Right forelimb (tissue), 1 donor: ENCODE measurements around the gene ECHDC3.

ENCODE experiments used
- DNase-seq: peaks from one replicate; pipeline ENCODE4 v3.0.0-alpha.2; 2018

ECHDC3 gene

DNA sequence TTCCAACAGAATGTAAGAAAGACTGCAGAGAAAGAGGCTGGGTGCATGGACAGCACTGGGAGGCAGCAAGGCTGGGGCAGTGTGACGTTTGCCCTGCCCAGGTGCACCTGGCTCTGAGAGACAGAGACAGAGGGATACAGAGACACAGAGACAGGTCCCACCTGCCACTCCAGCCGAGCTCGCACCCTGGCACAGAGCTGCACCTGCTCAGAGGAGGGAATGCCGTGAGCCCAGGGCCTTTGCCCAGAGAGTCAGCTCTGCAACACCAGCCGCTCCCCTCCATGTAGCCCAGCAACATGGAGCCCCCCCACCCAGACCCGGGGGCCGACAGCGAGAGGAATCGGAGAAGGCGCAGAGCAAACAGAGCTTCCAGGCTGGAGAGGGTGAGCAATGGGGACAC lies 45.7 kb downstream of the ECHDC3 start:
- DNase-seq = no peak

DNA sequence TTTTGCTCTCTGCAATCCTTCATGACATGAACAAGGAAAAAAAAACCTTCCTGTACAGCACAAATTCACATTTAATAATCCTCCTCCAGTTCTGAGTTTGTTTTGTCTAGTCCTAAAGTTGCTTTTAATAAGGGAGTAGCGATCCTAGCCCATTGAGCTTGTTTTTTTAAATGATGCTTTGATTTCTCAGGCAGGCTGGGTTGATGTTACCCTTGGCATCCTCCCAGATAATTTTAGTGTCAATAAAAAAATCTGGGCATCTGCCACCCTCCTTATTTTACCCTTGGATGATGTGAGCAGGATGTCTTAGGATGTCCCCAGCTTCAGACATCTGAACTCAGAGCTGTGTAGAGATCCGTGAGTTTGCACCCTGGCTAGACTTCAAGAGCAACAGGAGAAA lies 47.1 kb downstream of the ECHDC3 start:
- DNase-seq = no peak

GRCh38 chr10:11789956-11790355 lies 47.8 kb downstream of the ECHDC3 start:
- DNase-seq = no peak

DNA sequence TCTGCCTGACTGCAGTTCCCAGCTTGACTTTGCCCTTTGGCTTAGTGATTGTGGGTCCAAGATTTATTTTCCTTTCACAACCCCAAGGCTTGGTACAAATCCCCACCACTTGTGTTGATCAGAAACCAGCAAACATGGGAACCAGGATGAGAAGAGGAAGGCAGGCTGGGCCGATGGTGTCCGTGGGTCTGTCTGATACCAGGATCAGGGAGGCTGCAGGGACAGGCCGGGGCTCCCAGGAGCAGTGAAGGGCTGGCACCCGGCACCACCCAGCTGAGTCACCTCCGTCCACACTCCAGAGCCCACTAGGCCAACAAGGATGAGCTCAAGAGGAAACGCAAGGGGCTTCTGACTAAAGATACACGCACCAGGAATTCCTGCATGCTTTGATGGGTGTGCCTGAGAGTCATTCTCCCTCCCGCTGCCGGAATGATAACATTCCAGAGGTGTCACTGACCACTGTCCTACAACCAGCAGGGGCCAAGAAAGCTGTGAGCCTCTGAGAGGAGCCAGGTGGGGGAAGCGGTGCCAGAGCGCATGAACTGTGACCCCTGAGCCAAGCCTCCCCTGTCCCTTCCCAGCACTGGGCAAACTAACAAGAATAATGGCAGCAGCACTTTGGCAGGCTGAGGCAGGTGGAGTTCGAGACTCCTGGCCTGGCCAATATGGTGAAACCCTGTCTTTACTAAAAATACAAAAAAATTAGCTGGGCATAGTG lies 51.7 kb downstream of the ECHDC3 start:
- no peak for DNase-seq

DNA sequence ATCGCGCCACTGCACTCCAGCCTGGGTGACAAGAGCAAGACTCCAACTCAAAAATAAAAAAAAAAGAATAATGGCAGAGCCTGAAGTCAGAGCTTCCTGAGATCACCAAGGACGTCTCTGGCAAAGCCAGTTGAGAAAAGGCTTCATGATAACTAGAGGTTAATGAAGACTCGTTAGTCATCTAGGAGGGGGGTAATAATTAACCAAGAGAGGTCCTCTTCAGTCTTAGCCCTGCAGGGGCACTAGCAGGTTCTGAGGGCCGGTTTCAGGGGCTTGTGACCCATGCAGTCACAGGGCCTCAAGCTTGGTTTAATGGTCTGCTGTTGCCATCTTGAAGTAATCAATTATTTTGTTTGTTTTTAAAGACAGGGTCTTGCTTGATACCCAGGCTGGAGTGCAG lies 52.4 kb downstream of the ECHDC3 start:
- no peak for DNase-seq

GRCh38 chr10:11795101-11795920 lies 53.1 kb downstream of the ECHDC3 start:
- DNase-seq = no peak

DNA sequence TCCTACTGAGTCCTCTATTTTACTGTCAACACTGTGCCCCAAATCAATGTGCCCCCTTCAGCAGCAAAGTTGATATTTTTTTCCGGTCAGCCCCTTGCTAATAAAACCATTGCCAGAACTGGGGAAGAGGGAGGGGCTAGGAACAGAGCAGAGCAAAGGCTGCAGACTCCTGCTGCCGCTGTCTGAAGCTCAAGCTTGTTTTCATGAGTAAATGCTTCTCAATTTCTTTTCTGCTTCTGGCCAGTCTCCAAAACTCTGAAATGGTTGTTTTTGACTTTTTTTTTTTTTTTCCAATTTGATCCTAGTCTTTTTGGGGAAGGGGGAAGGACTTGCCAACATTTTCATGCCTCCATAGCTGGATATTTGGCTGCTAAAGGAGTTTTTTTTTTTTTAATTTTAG lies 54.3 kb downstream of the ECHDC3 start:
- DNase-seq = no peak

DNA sequence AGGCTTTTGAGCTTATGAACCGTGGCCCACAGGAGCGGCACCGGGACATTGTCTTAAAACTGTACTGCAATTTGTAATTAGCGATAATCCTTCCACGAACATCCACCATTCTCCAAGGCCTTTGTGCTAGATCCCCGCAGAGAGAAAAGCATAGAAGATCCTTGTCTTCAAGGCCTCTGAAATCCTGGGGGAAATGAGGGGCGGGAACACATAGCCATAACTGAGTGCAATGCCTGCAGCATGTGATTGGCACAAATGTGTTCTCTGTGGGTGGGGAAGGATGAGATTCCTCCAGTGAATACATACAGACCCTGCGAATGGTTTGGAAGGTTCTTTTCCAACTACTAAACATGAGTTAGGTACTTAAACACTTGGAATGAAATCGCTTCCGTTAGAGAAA lies 55.1 kb downstream of the ECHDC3 start:
- DNase-seq = no peak

DNA sequence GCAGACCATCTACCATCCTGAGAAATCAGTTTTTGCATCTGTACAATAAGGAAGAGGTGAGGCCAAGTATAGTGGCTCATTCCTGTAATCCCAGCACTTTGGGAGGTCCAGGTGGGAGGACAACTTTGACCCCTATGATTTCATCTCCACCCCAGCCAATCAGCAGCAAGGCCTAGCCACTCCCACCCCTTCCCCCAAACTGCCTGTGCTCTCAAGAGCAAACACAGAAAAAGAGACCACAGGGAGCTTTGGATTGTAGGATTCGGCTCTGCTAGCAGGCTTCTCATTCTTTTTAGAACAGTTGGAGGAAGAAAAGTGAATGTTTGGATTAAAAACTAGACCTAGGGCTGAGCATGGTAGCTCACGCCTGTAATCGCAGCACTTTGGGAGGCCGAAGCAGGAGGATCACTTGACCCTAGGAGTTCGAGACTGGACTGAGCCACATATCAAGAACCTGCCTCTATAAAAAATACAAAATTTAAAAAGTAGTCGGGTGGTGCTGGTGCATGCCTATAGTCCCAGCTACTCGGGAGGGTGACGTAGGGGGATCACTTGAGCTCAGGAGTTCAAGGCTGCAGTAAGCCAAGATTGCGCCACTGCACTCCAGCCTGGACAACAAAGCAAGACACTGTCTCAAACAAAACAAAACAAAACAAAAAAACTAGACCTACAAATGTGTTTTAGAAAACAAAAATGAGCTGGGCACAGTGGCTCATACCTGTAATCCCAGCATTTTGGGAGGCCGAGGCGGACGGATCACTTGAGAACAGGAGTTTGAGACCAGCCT lies 55.9 kb downstream of the ECHDC3 start:
- DNase-seq = no peak

DNA sequence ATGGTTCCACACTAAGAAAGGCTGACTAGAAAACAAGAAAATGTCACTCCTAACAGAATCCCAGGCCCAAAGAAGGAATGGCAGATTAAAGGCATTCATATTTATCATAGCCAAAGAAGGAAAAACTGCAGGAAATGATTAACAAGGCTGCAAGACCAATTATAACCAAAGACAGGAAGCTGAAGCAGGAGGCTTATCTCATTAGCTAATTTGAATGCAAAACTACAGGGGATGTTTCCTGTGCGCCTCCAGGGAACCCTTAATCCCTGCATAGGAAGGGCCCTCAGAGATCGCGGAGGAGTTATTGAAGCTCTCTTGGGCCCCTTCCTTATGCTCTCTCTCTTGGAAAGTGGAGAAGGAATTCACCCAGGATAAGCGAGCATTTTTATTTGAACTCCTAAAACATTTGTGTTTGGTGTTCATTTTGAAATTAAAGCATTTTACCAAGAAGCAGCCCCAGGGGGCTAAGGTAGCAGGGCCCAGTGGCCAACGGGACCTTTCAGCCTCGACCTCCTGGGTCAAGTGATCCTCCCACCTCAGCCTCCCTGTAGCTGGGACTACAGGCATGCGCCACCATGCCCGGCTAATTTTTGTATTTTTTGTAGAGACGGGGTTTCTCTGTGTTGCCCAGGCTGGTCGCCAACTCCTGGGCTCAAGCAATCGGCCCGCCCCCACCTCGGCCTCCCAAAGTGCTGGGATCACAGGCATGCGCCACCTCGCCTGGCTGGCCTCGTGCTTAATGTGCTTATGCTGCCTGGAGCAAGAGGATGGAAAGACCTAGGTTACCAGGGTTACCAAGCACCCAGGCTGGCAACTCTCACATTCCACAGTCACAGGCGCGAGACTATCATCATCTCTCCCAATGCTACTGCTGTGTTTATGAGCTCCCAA lies 56.9 kb downstream of the ECHDC3 start:
- DNase-seq = no peak

- no peak for DNase-seq
Observed at GRCh38 chr10:11799736-11800080, 57.5 kb downstream of the ECHDC3 start.

GRCh38 chr10:11804336-11804735 lies 62.2 kb downstream of the ECHDC3 start:
- DNase-seq = no peak

DNA sequence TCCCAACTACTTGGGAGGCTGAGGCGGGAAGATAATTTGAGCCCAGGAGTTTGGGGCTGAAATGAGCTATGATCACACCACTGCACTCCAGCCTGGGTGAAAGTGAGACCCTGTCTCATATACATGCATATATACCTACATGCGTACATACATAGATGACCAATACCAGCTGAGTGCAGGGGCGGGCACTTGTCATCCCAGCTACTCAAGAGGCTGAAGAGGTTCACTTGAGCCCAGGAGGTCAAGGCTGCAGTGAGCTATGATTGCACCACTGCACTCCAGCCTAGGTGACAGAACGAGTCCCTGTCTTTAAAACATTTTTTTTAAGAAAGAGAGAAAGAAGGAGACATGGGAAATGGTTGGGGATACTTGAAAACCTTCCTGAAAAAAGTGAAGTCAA lies 63.6 kb downstream of the ECHDC3 start:
- DNase-seq = no peak

DNA sequence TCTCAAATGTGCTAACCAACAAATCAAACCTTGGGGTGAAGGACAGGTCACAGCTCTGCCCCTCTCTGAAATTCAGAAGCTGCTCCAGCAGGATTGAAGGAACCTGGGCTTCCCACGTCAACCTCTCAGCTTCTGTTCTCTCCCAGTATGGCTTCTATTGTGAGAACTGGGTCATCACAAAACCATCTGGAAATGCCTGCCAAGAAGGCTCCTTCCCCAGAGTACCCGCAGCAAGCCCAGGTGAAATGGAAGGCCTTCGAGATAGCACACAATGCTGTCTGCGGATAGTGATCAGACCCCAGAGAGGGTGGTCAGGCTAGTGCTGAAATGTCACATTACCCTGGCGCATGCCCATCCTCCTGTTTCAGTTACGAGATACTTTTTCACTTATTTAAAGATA lies 64.5 kb downstream of the ECHDC3 start:
- no peak for DNase-seq

DNA sequence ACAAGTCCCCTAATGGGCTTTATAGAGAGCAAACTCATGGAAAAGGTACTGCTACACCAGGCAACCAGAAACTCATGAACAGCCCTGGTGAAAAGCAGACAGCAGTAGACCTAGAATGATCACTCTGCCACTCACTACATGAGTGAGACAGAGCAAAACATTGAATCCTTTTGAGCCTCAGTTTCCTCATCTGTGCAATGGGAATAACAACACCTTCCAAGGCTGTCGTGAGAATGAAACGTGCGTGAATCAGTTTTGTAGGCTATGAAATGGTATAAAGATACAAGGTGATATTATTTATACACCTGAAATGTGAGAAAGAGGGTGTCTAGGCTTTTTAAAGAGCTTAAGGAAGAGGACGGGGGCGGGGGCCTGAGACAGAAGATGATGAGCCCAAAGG lies 66.6 kb downstream of the ECHDC3 start:
- no peak for DNase-seq

DNA sequence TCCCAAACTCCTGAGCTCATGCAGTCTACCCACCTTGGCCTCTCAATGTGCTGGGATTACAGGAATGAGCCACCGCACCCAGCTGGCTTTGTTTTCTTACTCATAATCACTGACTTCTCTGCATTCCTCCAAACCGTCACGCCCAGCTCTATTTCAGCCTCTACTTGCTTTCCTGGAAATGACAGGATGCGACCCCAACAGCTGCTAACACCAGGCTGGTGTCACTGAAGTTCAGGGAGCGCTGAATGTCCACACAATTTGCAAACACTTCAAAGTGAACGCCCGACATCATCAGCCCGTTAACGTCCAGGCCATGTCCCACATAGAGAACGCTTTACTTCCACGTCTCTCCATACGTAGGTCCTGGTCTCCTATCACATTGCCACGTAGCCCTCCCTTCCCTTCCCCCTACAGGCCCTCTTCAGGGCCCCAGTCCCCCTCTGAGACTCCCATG lies 68.2 kb downstream of the ECHDC3 start:
- no peak for DNase-seq

GRCh38 chr10:11810973-11811372 lies 68.8 kb downstream of the ECHDC3 start:
- DNase-seq = no peak

GRCh38 chr10:11813177-11813576 lies 71.0 kb downstream of the ECHDC3 start:
- no peak for DNase-seq
